NK-92 (cell line): Measurements from ENCODE around the gene CST3.
"Not testable (repeated sequence)": the region's sequence is repeated elsewhere in the genome, so short reads cannot be mapped to it uniquely, and the experiment has no call there.

Source experiments
- DNase-seq: peaks from one replicate; lab custom pipeline; 2025; ENCODE audit not compliant: unreplicated experiment; lab: John Stamatoyannopoulos, UW

Gene CST3

DNA sequence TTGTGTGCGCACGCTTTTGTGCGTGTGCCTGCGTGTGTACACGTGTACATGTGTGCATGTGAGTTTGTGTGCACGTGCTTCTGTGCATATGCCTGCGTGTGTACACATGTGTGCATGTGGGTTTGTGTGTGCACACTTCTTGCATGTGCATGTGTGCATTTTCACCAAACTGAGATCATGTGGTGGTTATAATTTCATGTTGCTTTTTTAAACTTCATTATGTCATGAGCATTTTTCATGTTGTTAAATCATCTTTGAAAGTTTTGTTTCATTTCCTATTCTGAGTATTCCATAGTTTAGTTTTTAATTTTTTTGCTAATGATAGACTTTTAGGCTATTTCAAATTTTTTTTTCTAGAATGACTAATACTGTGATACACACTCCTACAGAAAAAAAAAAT lies 6.4 kb upstream of the CST3 start:
- DNase-seq = no peak

DNA sequence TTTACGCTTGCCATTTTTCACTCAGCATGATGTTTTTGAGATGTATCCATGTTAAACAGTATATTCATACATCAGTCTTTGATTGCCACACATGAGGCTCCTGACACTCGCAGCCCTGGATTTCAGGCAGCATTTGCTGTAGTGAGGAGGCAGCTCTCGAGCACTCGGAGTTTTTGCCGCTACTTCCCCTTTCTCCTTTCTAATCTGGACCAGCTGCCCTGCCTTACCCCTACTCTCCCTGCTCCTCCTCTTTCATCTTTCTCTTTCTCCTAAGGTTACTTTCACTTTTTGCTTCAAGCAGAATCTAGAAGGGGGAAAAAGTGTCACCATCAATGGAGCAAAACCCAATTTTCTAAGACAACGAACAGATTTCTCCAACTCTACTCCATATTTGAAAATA lies 5.9 kb upstream of the CST3 start:
- no peak for DNase-seq

DNA sequence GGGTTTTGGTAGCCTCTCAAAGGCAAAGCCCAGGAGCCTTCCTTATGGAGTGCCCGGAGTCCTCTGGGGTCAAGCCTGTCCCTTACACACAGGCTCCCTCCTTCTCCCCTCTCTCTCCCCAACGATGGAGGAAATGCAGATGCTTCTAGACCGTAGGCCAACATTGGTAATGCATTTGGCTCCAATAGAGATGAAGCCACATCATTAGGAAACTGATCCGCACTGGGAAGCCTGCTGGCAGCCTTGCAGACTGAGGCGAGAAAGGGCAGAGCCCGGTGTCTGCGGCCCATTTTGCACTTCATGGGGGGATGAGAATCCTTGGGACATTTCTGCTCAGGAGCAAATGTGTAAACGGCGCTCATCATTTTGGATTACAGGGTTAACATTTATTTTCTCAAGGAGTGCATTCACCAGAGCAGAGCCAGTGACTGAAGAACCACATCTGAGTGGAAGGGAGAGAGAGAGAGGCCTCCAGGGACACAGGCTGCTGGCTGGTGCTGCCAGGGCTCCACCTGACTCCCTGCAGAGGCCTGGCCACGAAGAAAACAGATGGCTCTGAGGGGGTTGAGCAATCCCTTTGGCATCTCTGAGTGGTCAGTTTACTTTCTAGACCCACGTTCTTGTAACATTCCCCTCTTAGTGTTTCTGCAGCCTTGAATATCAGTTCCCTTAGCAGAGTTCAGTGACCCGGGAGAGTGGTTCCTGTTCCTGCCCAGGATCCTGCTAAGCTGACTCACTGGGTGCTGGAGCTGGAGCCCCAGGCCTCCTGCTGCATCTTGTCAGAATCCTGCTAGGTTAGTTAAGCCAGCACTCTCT lies 4.4 kb upstream of the CST3 start:
- no peak for DNase-seq

DNA sequence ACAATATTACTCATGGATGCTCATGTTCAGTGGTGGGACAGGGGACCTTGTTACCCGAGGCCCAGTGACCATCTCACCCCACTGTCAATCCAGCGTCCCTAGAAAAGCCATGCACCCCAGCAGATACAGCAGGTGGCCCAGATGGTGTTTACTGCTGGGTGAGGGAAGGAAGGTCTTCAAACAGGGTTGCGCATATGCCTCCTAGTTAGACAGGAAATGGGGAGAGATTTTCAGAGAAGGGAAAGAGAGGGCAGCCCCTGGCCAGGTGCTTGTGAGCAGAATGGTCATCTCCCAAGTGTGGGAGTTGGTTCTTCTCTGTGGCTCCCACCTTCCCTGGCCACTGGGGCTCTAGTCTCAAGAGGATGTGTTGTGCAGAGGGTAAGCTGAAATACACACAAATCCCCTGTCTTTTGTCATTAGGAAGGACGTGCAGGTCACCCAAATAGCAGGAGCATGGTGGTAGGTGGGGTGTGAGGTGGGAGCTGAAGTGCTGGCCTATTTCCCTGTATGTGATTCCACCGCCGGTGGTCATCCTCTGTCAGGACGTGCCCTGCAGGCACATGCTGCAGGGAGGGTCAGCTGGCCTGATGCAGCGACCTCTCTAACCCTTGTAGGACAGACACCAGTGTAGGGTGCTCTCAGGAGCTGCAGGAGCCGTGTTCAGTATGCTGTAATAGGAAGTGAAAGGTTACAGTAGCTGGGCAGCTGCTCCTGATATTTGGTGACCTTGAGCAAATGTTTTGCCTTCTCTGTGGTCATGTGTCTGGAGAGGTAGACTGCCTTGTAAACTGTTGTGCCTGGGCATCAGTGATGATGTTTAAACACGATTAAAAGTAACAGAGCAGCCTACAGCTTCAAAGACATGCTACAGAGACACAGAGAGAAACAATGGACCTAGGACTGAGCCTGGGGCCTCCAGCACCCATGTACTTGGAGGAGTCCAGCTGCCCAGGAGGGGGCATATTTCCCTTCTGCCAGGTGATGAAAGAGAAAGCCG lies 3.2 kb upstream of the CST3 start:
- DNase-seq = no peak

DNA sequence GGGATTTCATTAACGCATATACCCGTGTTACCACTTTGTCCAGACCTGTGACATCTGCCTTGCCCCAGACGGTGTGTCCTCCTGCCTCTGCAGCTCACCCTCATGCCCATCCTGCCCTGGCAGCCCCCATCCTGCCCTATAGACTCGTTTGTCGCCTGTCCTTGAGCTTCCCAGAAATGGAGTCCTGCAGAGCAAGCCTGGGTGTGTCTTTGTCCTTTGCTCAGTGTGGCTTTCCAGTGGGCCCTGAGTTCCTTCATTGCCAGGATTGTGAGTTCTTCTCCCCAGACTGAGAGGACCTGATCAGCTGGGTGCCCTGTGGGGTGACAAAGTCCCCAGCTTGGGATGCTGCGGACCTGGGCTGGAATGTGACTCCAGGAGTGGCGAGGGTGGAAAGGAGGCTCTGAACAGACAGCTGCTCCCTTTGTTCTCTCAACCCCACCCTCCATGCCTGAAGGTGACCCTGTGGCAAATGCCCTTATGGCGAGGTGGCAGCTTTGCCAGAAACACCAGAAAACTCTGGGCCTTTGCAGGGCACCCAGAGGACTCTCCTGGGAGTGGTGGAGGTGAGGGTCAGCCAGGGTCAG lies 2.4 kb upstream of the CST3 start:
- no peak for DNase-seq

DNA sequence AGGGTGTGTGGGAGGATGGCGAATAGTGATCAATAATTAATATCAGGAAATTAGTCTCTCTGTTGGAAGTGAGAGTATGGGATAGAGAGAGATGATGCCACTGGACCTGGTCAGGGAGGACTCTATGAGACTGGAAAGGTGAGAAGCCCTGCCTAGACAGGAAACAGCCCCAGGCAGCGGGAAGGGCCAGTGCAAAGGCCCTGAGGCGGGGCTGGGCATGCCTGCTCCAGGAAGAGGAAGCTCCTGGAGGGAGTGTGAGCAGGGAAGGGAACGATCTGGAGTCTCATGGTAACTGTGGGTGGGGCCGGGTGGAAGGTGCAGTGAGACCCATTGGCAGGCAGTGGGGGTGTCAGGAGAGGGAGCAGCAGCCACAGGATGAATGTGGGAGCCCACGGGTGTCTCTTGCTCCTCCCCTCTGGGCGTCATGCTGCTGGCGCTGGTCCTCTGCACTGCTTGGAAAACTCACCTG lies 1.8 kb upstream of the CST3 start:
- no peak for DNase-seq

DNA sequence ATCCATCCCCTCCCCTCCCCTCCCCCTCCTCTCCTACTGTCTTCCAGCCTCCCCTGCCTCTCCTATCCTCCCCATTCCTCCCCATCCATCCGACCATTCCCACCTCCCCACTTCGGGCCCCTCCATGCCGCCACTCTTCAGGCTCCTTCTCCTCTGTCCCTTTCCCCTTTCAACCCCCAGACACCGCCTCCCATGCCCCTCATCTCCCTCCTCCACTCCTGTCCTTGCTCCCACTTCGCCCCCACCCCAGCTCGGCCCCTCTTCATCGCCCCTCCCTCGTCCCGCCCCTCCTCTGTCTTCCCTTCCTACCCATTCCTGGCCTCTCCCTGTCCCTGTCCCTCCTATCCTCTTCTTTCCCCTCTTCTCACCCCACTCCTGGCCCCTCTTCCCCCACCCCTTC lies 554 bp upstream of the CST3 start:
- no peak for DNase-seq

DNA sequence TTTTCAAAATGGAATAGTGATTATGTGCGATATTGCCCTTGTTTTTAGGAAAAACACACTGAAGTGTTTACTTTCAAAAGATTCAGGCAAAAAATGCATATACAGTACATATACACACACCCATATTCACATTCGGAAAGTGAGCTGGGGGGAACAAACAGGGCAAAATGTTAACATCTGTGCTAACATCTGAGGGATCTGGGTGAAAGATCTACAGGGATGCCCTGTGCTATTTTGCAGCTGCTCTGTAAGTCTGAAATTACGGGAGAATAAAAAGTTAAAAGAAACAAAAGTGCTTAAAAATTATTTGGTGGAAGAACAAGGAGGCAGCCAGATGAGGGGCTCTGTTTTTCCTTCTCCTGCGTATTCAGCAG lies 860 bp downstream of the CST3 start:
- DNase-seq = no peak

DNA sequence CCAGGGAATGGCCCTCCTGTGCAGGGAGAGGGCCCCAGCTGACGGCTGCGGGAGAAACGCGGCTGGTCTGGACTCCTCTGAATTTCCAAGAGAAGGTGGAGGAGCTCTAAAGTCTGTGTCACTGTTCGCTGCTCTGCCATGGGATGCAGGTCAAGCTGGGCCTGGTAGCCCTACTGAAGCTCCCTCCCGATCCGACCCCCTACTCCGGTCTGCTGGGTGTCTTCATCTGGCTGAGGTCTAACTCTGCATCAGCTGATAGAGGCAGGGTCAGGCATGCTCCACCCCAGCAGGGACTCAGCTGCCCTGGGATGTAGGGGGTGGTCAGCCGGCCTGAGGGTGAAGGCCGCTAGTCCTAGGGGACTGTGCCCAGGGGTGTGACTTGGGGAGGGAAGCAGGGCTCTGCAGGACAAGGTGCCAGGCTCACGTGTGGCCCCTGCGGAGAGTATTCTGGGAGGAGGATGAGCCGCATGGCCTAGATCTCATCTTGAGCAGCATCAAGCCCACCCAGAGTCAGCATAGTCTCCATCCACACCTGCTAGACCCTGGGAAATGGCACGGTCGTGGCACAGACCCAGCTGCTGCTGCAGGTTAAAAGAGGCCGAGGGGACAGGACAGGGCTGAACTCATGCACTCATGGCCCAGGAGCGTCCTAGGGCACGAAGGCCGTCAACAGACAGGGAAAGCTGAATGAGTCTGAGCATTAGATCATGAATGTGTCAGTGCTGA lies 1.4 kb downstream of the CST3 start:
- DNase-seq = no peak

DNA sequence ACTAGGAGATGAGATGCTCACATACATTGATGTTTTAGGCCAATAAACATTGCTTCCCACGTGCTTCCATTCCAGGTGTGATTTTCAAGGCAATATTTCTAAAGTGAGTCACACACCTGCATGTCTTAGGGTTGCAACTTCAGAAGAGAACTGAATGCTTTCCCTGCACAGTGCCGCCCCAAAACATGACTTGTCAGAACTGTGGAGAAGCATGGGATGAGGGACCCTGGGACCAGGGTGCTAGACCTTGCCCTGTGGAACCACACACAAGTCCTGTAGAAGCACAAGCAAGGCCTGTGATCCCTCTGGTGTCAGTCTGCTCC lies 2.0 kb downstream of the CST3 start:
- DNase-seq = not testable (repeated sequence)

DNA sequence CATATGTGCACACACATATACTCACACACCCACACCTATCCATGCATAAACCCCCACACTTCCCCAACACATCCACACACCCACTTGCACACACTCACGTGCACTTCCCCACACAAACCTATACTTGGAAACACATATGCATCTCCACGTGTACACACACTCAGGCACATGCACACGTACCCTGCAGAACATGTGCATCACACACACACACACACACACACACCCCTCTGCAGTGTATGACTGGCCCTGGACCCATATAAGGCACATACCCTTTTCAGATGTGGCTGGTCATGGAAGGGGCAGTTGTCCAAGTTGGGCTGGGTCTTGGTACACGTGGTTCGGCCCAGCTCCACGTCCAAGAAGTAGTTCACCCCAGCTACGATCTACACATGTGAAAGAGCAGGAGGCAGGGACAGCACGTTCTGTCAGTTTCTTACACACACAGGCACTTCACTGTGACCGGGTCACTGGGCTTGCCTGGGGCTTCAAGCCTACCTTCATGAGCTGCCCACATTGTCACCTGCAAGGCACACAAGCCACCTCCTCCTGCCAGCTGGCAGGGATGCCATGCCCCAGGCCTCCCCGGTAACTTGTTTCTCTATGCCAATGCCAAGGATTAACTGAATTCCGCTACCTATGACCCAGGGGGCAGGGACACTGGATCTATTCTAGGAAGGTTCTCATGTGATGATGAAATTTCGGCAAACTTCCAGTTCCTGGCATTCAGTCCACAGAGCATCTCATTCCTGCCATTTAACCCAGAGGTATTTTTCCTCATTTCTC lies 2.6 kb downstream of the CST3 start:
- DNase-seq = no peak

DNA sequence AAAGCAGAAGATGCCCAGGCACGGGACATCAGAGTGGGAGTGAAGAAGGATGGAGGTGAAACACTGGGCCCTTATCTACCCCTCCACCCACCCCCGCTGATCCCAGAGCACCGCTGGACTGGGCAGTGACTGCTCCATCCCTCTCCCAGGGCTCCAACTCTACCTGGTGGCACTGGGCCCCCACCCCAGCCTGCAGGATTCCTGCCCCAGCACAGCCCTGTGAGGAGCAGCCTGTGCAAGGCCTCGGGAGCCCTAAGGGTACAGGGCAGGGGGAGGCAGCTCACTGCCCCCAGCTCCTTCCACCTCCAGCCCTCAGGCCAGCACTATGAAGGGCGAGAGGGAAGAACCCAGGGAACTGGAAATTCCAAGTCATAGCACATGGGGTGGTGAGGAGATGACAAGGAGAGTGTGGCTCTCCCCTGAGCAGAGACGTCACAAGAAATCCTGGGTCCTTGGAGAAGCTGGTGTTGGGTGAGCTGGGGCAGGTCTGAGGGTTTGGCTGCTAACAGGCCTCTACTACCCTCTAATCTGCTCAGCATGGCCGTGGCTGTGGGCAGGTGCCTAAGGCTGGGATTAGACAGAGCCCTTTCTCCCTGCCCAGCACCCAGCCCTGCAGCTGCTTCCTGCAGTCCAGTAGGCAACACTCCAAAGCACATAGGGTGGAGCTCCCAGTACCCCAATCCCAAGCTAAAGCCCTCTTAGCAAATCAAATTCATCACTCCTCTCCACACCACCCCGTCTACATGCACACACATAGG lies 3.5 kb downstream of the CST3 start:
- DNase-seq = no peak

DNA sequence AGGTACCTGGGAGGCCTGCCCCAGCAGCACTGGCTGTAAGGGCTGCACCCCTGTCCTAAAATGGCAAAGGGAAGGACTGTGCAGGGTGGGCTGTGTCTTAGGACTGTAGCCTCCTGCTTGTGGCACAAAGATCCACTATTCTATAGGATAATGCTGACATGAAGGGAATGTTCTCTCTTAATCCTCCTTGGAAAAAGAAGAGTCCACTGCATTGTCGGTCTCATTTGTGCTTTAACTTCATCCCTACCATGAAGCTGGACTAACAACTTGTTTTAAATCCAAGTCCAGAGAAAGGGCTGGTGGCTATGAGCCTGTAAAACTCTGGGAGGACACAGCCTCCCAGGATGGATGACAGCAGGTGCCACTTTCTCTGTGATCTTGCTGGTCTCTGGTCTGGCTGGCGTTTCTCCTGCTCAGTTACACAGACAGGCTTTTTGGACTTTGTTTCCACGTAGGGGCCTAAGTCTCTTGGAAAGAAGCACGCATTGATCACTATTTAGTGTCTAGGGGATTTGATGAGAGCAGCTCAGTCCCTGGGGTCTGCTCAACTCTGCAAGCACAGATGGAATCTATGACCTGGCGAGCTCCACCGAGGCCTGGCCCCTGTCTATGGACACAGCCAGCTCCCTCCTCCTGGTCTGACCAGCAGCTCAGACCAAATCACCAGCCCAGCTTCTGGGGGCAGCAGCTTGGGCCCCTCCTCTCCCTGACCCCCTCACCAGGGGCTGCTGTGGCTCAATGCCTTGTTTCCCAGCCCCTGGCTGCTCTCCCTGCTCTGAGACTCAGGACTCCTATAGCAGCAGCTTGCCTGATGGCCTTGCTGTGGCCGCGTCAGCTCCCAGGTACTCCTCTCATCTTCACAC lies 4.8 kb downstream of the CST3 start:
- no peak for DNase-seq

DNA sequence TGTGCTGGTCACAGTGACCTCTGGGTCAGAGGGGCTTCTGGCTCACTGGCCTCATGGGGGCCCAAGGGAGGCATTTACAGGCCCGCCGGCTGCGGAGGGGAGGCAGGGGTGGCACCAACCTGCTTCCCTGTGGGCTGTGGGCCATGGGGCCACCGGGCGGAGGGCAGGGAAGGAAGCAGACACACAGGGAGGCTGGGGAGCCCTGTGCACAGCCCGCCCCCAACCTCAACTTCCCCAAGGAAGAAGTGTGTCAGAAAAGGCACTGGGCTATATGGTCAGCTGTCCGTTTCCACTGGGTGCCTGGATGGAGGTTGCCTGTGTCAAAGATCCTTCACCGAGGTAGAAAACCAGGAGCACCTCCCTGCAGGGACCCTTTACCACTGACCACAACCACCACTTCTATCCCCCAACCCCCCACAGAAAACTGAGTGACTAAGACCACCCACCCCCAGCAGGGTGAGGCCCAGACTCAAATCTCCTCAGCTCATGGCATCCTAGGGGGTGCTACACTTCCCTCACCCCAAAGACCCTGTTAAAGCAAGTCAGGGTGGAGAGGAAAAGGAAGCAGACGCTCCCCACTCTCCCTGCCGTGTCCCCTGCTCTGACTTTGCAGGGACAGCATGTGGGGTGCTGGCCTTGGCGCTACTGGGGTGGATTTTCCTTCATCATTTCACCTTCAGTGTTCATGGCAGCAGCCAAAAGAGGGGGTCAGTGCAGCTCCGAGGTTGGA lies 5.6 kb downstream of the CST3 start:
- no peak for DNase-seq

DNA sequence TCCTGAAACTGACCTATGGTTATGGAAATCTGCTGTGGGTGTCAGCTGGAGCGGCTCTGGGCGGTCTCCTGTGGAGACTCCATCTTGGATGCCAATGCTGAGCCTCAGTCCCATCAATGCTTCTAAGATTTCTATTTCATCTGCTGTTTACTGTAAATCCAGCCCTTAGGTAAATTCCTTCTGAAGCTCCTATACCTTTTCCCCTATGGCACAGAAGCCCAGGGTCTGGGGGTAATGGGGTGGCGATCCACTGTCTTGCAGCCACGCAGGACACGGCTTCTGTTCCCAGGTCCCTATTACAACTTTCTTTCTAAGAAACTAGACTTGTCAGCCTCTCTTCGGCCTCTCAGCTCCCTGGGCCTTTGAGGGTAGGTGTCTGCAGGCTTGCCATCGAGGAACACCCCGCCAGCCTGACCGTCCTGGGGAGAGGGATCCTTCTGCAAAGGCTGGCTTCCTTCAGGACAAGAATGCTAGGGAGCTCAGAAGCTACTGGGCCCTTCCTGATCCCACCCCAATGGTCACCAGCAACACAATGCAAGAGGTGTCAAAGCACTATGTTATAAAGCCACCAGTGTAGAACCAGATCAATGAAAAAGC lies 6.4 kb downstream of the CST3 start:
- no peak for DNase-seq

DNA sequence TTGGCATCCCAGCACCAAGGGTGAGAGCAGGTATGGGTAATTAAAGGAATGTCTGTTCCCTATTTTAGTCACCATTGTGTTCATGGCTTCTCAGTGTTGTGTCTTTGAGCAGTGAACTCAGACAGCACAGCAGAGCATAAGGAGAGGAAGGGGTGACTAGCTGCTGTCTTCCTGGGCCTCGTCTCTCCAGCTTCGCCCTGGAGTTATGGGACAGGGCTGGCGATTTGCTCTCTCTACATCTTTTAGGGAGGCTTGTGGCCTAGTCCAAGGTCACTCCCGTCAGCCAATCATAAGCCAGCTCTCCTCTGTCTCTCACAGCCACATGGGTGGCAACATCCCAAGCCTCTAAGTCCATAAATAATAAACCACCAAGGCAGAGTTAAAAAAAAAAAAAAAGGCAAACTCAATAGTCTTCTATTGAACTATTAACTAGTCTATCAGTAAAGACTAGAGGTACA lies 7.3 kb downstream of the CST3 start:
- DNase-seq = no peak

DNA sequence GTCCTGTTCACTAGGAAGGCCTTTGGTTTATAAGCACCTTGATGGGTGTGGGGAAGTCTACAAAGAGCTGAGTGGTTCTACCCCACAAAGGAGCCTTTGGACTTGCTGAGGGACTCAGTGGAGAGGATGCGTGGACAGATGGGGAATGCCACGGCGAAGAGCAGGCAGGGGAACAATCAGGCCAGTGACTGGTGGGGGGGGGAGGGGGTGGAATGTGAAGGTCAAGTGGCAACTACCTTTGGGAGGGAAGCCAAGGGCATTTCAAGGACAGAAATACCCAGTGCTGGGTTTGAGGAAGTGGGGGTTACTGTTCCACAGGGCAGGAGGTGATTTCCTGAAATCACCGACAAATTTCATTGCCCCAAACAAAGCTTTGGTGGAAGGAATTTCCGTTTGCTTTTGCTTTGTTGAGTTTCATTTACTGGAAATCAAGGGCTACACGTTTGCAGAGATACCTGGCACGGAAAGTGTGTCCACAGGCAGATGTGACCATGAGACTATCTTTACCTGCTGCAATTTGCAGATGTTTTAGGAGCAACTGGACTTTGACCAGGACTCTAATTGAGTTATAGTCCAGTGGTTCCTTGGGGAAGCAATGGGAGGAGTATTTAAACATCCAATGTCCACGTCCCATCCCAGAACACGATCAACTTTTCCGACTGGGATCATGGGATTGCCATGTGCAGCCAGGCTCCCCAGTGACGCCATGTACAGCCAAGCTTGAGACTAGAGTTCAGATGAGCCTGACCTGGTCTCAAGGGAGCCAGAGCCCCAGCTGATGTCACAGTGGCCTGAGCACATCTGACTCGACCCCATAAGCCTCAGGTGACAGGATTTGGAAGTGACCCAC lies 8.0 kb downstream of the CST3 start:
- no peak for DNase-seq
